ENCODE results near the gene MRPS11. TPM values are rescaled to one million over a fixed set of nuclear protein-coding genes. Genes with fewer than 3 reads are reported as not detected.

Gene MRPS11
- total RNA-seq, 1 donor from 2014 or later, result 15.8 TPM

DNA sequence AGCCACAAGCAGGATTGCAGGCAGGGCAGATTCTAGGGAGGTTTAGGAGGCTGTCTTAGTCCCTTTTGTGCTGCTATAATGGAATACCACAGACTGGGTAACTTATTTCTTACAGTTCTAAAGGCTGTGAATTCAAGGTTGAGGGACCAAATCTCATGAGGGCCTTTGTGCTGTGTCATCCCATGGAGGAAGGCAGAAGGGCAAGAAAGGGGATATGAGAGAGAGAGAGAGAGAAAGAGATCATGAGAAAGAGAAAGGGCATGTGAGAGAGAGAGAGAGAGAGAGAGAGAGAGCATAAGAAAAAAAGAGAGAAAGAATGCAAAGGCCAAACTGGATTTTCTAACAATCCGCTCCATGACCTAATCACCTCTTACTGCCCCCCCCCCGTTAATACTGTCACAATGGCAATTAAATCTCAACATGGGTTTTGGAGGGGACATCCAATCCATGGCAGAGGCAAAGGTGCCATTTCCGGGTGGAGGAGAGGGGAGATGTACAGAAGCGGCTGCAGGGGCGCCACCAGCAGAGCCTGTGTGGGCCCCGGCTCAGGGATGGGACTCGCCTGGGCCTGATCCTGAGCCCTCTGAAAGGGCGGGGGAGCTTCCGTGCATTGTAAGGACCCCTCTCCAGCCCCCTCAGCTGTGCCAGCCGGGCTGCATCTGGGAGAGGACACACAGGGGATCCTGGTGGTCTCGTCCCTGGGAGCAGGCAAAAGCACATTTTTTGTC, 20.5 kb downstream of the MRPS11 start:
- Histone ChIP-seq H3K27me3 (peaks cover 19% of the 10 kb centered on the region), H3K36me3 (no peaks in the 10 kb centered on the region), H3K4me2 (peak overlapping the region; percentile 31), H3K79me2 (ENCODE audit: low read depth) (no peaks in the 10 kb centered on the region), H3K9me3 (ENCODE audit: low read depth) (no peaks in the 10 kb centered on the region), H3K27ac (no peak overlapping the region), H3F3A (ENCODE audit: low read depth) (peaks cover 24% of the 10 kb centered on the region), H2AFZ (replicated peaks) (no peak overlapping the region), H3K9ac (no peak overlapping the region), H3K4me3 (no peak overlapping the region), H3K4me1 (peaks cover 37% of the 10 kb centered on the region), H4K20me1 (ENCODE audit: low read depth) (peaks cover 16% of the 10 kb centered on the region)
- Mint-ChIP-seq H3K27me3 (ENCODE audit: insufficient read depth, low read depth) (peaks cover 15% of the 10 kb centered on the region), H3K27ac (no peak overlapping the region), H3K9me3 (no peaks in the 10 kb centered on the region), H3K4me3 (no peak overlapping the region), H3K4me1 (peaks cover 28% of the 10 kb centered on the region), H3K36me3 (no peaks in the 10 kb centered on the region)
- TF ChIP-seq EZH2phosphoT487 (IDR thresholded peaks at IDR 0.05) (no peak), EZH2 (IDR thresholded peaks at IDR 0.05) (no peak)
- TF ChIP-seq, protein P1, sequence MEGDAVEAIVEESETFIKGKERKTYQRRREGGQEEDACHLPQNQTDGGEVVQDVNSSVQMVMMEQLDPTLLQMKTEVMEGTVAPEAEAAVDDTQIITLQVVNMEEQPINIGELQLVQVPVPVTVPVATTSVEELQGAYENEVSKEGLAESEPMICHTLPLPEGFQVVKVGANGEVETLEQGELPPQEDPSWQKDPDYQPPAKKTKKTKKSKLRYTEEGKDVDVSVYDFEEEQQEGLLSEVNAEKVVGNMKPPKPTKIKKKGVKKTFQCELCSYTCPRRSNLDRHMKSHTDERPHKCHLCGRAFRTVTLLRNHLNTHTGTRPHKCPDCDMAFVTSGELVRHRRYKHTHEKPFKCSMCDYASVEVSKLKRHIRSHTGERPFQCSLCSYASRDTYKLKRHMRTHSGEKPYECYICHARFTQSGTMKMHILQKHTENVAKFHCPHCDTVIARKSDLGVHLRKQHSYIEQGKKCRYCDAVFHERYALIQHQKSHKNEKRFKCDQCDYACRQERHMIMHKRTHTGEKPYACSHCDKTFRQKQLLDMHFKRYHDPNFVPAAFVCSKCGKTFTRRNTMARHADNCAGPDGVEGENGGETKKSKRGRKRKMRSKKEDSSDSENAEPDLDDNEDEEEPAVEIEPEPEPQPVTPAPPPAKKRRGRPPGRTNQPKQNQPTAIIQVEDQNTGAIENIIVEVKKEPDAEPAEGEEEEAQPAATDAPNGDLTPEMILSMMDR (IDR thresholded peaks at IDR 0.05), result no peak
- DNase-seq (ENCODE audit: low spot score), result peak; percentile 35

DNA sequence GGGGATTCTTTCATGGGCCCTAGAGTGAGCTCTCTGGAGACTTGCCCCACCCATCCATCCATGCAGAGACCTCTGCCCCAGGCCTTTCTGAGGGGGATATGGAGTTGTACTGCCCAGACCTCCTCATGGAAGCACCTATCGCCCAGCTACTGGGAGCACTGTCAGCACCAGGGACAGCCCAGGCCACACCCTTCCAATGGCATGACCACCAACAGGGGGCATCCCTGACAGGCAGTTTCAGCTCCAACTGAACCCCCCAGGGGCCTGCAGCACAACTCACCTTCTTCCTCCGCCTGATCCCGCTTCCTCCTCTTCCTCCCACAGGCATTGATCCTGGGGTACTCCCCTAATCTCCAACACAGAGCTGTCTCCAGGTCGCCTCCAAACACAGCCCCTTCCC, 21.8 kb downstream of the MRPS11 start:
- Histone ChIP-seq H3K79me2 (ENCODE audit: low read depth) (no peaks in the 10 kb centered on the region), H3K9me3 (ENCODE audit: low read depth) (no peaks in the 10 kb centered on the region), H3K4me2 (no peak overlapping the region), H2AFZ (replicated peaks) (no peak overlapping the region), H3K9ac (no peak overlapping the region), H3K27me3 (peaks cover 6% of the 10 kb centered on the region), H3K36me3 (no peaks in the 10 kb centered on the region), H3K4me1 (peaks cover 27% of the 10 kb centered on the region), H3K27ac (no peak overlapping the region), H3K4me3 (no peak overlapping the region), H4K20me1 (ENCODE audit: low read depth) (peaks cover 16% of the 10 kb centered on the region), H3F3A (ENCODE audit: low read depth) (peaks cover 16% of the 10 kb centered on the region)
- H3K4me1 Mint-ChIP-seq, result peaks cover 25% of the 10 kb centered on the region
- no peaks in the 10 kb centered on the region for H3K9me3 Mint-ChIP-seq
- no peak for DNase-seq (ENCODE audit: low spot score)
- TF ChIP-seq EZH2 (IDR thresholded peaks at IDR 0.05), result no peak
- TF ChIP-seq EZH2phosphoT487 (IDR thresholded peaks at IDR 0.05), result no peak
- TF ChIP-seq, protein P1 (IDR thresholded peaks at IDR 0.05), result peak; percentile 20
- peaks cover 2% of the 10 kb centered on the region for H3K36me3 Mint-ChIP-seq
- no peak overlapping the region for H3K27ac Mint-ChIP-seq
- peaks cover 14% of the 10 kb centered on the region for H3K27me3 Mint-ChIP-seq (ENCODE audit: insufficient read depth, low read depth)
- no peak overlapping the region for H3K4me3 Mint-ChIP-seq

DNA sequence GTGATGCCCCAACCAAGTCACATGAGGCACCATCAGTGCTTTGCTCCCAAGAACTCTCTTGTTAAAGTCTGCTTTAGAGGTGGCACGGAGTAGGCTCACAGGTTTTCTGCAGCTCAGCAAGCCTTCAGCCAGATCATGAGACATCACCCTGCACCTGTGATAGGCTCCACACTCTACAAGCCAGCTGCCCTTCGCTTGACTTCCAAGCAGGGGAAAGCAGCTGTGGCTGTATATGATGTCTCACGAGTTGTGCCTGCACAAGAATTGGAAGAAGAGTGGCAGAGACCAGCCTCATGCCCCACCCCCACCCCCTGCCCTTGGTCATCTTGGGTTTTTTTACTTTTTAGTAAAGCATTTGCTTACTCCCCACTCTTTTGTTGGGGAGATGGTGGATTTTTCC, 22.5 kb downstream of the MRPS11 start:
- H3K4me1 Mint-ChIP-seq, result peaks cover 18% of the 10 kb centered on the region
- Histone ChIP-seq H3K4me2 (no peak overlapping the region), H3K36me3 (no peaks in the 10 kb centered on the region), H3K9me3 (ENCODE audit: low read depth) (no peaks in the 10 kb centered on the region), H3K27ac (no peak overlapping the region), H4K20me1 (ENCODE audit: low read depth) (peaks cover 13% of the 10 kb centered on the region), H3K4me3 (no peak overlapping the region), H3K4me1 (peaks cover 22% of the 10 kb centered on the region), H2AFZ (replicated peaks) (no peak overlapping the region), H3K79me2 (ENCODE audit: low read depth) (no peaks in the 10 kb centered on the region), H3K27me3 (peaks cover 4% of the 10 kb centered on the region), H3K9ac (no peak overlapping the region), H3F3A (ENCODE audit: low read depth) (peaks cover 10% of the 10 kb centered on the region)
- peaks cover 14% of the 10 kb centered on the region for H3K27me3 Mint-ChIP-seq (ENCODE audit: insufficient read depth, low read depth)
- DNase-seq (ENCODE audit: low spot score), result no peak
- peaks cover 2% of the 10 kb centered on the region for H3K36me3 Mint-ChIP-seq
- no peak overlapping the region for H3K4me3 Mint-ChIP-seq
- TF ChIP-seq, protein P1 (IDR thresholded peaks at IDR 0.05), result no peak
- no peak for TF ChIP-seq EZH2 (IDR thresholded peaks at IDR 0.05)
- no peak for TF ChIP-seq EZH2phosphoT487 (IDR thresholded peaks at IDR 0.05)
- no peaks in the 10 kb centered on the region for H3K9me3 Mint-ChIP-seq
- no peak overlapping the region for H3K27ac Mint-ChIP-seq
